GM12873 (cell line): Measurements from ENCODE around the gene PPEF1.

Source experiments
- CTCF ChIP-seq: IDR thresholded peaks from 2 replicates; pipeline ENCODE4 v1.5.1; 2012; ENCODE audit warnings: low read depth, mild to moderate bottlenecking, moderate library complexity, low read length, control low read depth; ENCODE audit not compliant: insufficient read depth; ENCODE audit errors: missing control alignments

The PPEF1 gene

DNA sequence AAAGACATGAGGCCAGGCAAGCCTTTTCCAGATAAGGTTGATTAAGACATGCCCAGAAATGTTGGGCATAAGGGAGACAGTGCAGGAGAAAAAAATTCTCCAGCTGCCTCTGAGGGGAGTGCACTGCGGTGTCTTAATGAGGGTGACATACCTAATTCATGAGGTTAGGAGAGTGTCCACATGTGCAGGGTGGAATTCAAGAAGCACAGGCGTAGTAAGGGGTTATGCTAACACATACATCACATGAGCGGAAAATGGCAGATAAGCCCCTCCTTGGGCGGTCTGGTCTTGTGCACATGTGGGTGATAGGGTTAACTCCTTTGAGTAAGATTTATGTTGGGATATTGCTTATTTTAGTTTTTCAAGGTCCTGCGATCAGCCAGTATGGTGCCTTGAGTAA is 154.1 kb downstream of the PPEF1 start:
- TF ChIP-seq CTCF: no peak

DNA sequence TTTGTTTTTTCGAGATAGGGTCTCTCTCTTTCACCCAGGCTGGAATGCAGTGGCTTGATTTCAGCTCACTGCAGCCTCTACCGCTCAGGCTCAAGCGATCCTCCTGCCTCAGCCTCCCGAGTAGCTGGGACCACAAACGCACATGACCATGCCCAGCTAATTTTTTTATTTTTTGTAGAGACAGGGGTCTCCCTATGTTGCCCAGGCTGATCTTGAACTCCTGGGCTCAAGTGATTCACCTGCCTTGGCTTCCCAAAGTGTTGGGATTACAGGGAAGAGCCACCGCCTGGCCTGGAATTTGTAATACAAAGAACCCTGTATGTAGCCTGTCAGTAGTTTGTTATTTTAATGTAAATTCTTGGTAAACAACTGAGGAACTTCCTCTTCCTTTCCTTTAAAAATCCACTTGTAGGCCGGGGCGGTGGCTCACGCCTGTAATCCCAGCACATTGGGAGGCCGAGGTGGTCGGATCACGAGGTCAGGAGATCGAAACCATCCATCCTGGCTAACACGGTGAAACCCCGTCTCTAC is 157.0 kb downstream of the PPEF1 start:
- TF ChIP-seq CTCF: no peak

- no peak for TF ChIP-seq CTCF
These were observed 163.9 kb downstream of the PPEF1 start for GRCh38 chrX:18871161-18871890.

- no peak for TF ChIP-seq CTCF
These were observed 164.5 kb downstream of the PPEF1 start for GRCh38 chrX:18871970-18872369.

- TF ChIP-seq CTCF: no peak
These were observed 165.2 kb downstream of the PPEF1 start for GRCh38 chrX:18872621-18873020.

GRCh38 chrX:18873189-18873791 is 165.8 kb downstream of the PPEF1 start:
- TF ChIP-seq CTCF: no peak

DNA sequence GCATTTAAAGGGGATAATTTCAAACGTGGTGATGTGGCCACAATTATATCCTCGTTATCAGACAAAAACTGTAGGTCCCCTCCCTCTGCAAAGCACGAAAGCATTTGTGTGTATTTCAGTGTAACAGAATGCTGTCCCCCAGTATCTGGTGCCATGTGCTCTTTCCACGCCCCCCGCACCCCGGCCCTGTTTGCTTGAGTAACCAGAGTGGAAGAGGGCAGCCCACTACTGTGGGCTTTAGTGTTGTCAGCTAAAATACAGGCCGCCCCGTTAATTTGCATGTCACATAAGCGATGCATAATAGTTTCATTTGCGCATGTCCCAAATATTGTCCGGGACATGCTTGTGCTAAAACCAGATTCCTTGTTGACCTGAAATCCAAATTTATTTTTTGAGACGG is 166.4 kb downstream of the PPEF1 start:
- TF ChIP-seq CTCF: no peak
